ENCODE measurements around the gene VEGFA.
A peak's percentile ranks its signal among the peaks of the same experiment; 100 is the strongest.

Gene VEGFA

DNA sequence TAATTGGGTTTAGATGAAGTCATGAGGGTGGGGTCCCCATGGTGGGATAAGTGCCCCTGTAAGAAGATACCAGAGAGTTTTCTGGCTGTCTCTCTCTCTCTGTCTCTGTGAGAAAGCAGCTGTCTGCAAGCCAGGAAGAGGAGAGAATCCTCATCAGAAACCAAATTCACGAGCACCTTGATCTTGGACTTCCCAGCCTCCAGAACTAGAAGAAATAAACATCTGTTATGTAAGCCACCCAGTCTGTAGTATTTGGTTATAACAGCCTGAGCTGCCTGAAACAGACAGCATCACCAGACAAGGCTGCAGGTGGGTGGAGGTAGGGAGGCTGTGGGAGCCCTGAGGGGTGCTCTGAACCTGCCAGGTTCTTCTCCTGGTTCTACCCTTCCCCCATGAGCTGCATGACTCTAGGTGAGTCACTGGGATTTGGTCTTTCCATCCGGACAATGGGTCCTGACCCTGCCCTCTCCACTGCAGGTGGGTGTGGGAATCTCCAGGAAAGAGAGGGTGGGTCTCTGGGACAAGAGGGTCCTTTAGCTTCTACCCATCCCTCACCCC is 34.3 kb upstream of the VEGFA start:
- Mint-ChIP-seq H3K9me3 (peaks cover 8% of the 10 kb centered on the region), H3K36me3 (no peaks in the 10 kb centered on the region)
- ATAC-seq = no peak

DNA sequence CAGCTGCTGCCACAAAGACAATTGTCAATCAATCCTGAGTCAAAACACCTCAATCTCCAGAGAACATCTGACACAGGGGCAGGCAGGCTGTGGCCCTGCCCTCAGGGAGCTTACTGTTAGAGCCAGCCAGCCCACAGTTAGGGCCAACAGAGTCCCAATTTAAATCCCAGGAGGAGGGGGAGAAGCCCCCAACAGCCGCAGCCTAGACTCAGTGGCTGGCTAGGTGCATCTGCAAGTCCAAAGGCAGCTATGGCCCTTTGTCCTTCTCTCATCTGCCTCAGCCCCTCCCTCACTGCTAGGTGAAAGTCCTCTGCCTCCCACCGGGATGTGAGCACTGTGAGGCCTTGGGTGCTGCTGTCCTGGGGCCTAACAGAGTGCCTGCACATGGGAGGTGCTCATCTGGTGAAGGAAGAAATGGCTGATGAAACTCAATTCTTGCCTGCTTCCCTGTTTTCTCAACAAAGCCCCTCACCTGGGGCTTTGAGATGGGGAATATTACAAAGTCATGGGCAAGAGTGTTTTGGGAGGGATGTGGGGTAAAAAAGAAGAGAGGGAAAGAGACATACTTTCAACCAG is 33.7 kb upstream of the VEGFA start:
- ATAC-seq = no peak
- H3K36me3 Mint-ChIP-seq = no peaks in the 10 kb centered on the region
- no peak overlapping the region for H3K27ac Mint-ChIP-seq
- H3K4me3 Mint-ChIP-seq = no peak overlapping the region
- H3K9me3 Mint-ChIP-seq = peaks cover 3% of the 10 kb centered on the region
- peaks cover 23% of the 10 kb centered on the region for H3K4me1 Mint-ChIP-seq
- DNase-seq (ENCODE audit: low spot score in 2 of 2) = no peak

More for the DNA sequence above, 34.3 kb upstream of the VEGFA start:
- H3K27ac Mint-ChIP-seq = peak overlapping the region; percentile 18
- H3K4me3 Mint-ChIP-seq = no peak overlapping the region
- DNase-seq (ENCODE audit: low spot score in 2 of 2) = no peak
- H3K4me1 Mint-ChIP-seq = peaks cover 23% of the 10 kb centered on the region

GRCh38 chr6:43736844-43737243 is 33.2 kb upstream of the VEGFA start:
- Mint-ChIP-seq H3K4me3 (no peak overlapping the region), H3K27ac (no peak overlapping the region), H3K4me1 (peaks cover 23% of the 10 kb centered on the region), H3K36me3 (no peaks in the 10 kb centered on the region), H3K9me3 (no peaks in the 10 kb centered on the region)
- ATAC-seq = no peak
- no peak for DNase-seq (ENCODE audit: low spot score in 2 of 2)

- DNase-seq (ENCODE audit: low spot score in 2 of 2) (no peak), ATAC-seq (no peak)
- Mint-ChIP-seq H3K36me3 (no peaks in the 10 kb centered on the region), H3K4me3 (no peak overlapping the region), H3K4me1 (peaks cover 23% of the 10 kb centered on the region), H3K27ac (no peak overlapping the region), H3K9me3 (no peaks in the 10 kb centered on the region)
These were observed 32.5 kb upstream of the VEGFA start for GRCh38 chr6:43737272-43738081.

DNA sequence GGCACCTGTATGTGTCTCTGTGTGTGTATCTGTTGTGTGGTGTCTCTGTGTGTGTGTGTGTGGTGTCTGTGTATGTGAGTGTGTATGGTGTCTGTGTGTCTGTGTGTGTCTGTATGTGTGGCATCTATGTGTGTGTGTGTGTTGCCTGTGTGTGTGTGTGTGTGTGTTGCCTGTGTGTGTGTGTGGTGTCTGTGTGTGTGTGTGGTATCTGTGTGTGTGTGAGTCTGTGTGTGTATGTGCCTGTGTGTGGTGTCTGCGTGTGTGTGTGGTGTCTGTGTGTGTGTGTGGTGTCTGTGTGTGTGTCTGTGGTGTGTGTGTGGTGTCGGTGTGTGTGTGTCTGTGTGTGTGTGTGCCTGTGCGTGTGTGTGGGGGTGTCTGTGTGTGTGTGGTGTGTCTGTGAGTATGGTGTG is 31.7 kb upstream of the VEGFA start:
- Mint-ChIP-seq H3K4me1 (peaks cover 20% of the 10 kb centered on the region), H3K27ac (no peak overlapping the region), H3K36me3 (no peaks in the 10 kb centered on the region), H3K9me3 (no peaks in the 10 kb centered on the region), H3K4me3 (no peak overlapping the region)
- DNase-seq (ENCODE audit: low spot score in 2 of 2) (no peak), ATAC-seq (no peak)

DNA sequence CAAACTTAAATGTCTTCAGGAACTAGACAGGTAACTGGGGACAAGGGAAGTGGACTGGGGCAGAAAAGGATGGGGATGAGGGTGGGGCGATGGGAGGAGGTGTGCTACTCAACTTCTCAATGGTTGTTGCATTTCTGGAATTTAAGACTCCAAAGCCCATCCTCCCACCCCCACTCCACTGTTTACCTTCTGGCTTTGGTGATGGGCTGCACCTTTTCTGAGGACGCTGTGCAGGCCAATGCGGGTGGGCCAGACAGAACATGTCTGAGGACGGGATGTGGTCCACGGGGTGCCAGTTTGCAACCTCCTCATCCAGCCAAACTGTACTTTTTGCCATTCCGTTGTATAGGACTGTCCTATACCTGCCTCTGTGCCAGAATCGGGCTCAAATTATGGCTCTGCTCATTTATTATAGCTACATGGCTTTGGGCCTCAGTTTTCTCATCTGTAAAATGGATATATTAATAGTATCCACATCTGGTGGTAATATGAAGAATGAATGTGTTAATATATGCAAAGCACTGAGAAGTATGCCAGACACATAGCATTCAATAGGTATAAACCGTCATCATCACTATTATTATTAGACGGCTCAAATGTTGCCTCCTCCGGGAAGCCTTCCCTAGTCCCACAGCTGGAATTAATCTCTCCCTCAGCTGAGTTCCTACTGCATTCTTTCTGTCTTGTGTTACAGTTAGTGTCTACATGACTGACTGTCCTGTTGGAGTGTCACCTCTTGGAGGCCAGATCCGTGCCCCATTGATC is 31.0 kb upstream of the VEGFA start:
- ATAC-seq (no peak), DNase-seq (ENCODE audit: low spot score in 2 of 2) (no peak)
- H3K27ac Mint-ChIP-seq = no peak overlapping the region
- no peak overlapping the region for H3K4me3 Mint-ChIP-seq
- no peaks in the 10 kb centered on the region for H3K36me3 Mint-ChIP-seq
- no peaks in the 10 kb centered on the region for H3K9me3 Mint-ChIP-seq
- peaks cover 13% of the 10 kb centered on the region for H3K4me1 Mint-ChIP-seq

- no peak overlapping the region for H3K4me3 Mint-ChIP-seq
- H3K27ac Mint-ChIP-seq = no peak overlapping the region
- H3K4me1 Mint-ChIP-seq = peaks cover 8% of the 10 kb centered on the region
- DNase-seq (ENCODE audit: low spot score in 2 of 2) = no peak
- ATAC-seq = no peak
- no peaks in the 10 kb centered on the region for H3K9me3 Mint-ChIP-seq
- no peaks in the 10 kb centered on the region for H3K36me3 Mint-ChIP-seq
These were observed 30.3 kb upstream of the VEGFA start for GRCh38 chr6:43739642-43740091.

- H3K9me3 Mint-ChIP-seq = no peaks in the 10 kb centered on the region
- DNase-seq (ENCODE audit: low spot score in 2 of 2) = no peak
- ATAC-seq = no peak
- H3K4me1 Mint-ChIP-seq = peaks cover 7% of the 10 kb centered on the region
- peak overlapping the region; percentile 75 for H3K27ac Mint-ChIP-seq
- no peaks in the 10 kb centered on the region for H3K36me3 Mint-ChIP-seq
- no peak overlapping the region for H3K4me3 Mint-ChIP-seq
These were observed 29.6 kb upstream of the VEGFA start for GRCh38 chr6:43740321-43740960.

- DNase-seq (ENCODE audit: low spot score in 2 of 2) (no peak), ATAC-seq (no peak)
- Mint-ChIP-seq H3K36me3 (no peaks in the 10 kb centered on the region), H3K4me1 (peaks cover 7% of the 10 kb centered on the region), H3K9me3 (no peaks in the 10 kb centered on the region), H3K4me3 (no peak overlapping the region), H3K27ac (peak overlapping the region; percentile 75)
These were observed 28.8 kb upstream of the VEGFA start for GRCh38 chr6:43740961-43741764.

DNA sequence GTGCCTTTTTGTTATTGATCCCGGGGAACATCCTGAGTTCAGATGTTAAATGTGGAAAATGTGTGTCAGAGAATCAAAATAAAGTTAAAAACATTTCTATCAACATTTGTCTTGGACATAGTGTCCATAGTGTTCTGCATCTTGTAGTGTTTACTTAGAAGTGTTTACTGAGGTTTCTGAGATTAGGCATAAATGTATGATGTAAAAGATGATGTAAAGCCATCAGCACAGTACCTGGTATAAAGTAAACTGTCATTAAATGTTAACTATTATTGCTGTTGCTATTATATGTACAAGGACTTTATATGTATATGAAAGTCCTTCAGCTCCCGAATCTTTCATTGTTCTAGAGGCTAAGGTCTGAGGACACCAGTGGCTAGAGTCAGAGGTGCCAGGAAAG is 28.2 kb upstream of the VEGFA start:
- Mint-ChIP-seq H3K36me3 (no peaks in the 10 kb centered on the region), H3K27ac (peak overlapping the region; percentile 27), H3K4me1 (peaks cover 7% of the 10 kb centered on the region), H3K9me3 (no peaks in the 10 kb centered on the region), H3K4me3 (no peak overlapping the region)
- ATAC-seq (no peak), DNase-seq (ENCODE audit: low spot score in 2 of 2) (no peak)

DNA sequence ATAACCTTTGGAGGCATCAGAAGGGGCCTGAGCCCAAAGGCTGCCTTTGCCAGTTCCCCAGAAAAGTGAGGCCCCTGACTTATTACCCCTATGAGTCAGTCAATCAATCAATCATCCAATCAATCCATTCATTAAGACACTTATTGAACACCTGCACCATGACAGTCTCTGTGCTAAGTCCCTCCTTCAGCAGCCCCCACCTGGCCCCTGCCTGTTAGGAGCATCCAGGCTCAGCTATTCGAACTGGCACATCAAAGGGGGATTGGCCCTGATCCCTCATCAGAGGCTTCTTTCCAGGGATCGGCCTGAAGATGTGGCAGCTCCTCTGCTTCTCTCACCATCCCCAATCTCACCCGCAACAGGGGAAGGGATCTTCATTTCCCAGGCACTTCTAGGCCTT is 27.7 kb upstream of the VEGFA start:
- H3K4me1 Mint-ChIP-seq = peaks cover 7% of the 10 kb centered on the region

DNA sequence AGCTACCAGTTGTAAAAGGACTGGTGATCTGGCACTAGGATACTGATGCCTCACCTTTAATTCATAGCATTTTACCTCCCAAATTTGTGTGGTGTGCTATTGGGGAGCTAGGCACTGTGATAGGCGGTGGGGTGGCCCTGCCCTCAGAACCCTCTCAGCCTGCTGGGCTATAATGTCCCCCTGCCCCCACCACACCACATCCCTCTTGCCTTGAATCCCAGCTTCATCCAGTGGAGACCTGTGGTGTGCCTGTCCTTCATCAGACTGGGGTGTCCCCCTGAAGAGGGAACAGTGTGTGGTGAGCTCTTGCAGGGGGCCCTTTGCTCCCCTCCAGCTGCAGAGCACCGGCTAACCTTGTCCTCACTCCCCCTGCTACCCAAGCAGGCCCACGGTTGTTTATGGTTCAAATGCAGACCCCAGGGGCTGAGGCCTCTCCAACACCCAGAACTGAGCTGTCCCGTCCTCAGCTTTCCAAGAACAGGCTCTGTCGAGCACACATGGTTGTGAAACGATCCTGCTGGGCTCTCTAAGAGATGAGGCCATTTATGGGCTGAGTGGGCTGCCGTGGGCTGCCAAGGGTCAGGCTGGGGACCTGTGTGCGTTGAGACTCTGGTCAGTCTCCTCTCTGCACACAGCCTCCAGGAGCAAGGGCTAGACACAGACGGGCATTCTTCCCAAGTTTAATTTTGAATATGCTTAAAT is 26.9 kb upstream of the VEGFA start:
- Mint-ChIP-seq H3K27ac (peak overlapping the region; percentile 27), H3K9me3 (no peaks in the 10 kb centered on the region), H3K4me1 (peaks cover 4% of the 10 kb centered on the region), H3K36me3 (no peaks in the 10 kb centered on the region), H3K4me3 (no peak overlapping the region)
- ATAC-seq (no peak), DNase-seq (ENCODE audit: low spot score in 2 of 2) (no peak)

More for the DNA sequence above, 27.7 kb upstream of the VEGFA start:
- DNase-seq (ENCODE audit: low spot score in 2 of 2) (no peak), ATAC-seq (no peak)
- no peaks in the 10 kb centered on the region for H3K9me3 Mint-ChIP-seq
- H3K4me3 Mint-ChIP-seq = no peak overlapping the region
- no peaks in the 10 kb centered on the region for H3K36me3 Mint-ChIP-seq
- peak overlapping the region; percentile 27 for H3K27ac Mint-ChIP-seq

DNA sequence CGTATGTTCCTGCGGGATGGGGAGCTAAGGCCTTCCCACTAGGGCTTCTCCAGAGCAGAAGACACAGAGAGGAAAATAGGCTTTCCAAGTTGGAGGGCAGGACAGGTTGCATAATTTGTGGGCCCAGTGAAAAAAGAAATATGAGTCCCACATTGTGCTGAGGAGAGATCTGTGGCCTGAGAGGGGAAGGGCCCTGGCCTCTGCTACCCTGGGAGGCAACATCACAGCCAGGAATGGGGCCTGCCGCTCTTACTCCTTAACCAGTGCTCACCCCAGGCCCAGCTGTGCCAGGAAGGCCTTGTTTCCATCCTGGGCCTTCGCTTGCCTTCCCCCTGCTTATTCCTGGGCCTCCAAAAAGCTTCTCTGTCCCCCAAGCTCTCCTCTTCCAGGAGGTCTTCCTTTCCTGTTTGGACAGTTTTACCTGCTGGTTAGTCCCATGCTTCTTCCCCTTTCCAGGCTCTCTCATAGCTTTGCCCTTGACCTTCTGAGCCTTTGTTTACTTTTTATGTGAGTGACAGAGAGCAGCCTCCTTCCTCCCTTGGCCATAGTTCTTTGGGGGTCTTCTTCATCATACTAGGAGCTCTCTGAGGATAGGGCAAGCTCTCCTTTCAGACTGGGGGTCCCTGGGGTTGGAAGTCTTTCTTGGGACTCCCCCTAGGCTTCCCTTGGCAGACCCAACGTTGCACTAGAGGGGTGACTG is 26.2 kb upstream of the VEGFA start:
- Mint-ChIP-seq H3K4me3 (no peak overlapping the region), H3K9me3 (no peaks in the 10 kb centered on the region), H3K27ac (peak overlapping the region; percentile 11), H3K4me1 (no peaks in the 10 kb centered on the region), H3K36me3 (no peaks in the 10 kb centered on the region)
- ATAC-seq (no peak), DNase-seq (ENCODE audit: low spot score in 2 of 2) (no peak)

All from stimulated activated effector memory CD8-positive, alpha-beta T cell treated with anti-CD3 and anti-CD28 coated beads, Interleukin-12 subunit alpha, Interleukin-12 subunit beta, amount 100 ng/mL, for 72 hours (primary cell).